Subcutaneous abdominal adipose tissue (tissue), 5 donors: ENCODE results near the gene DPP9.

Experiments
- H3K27ac ChIP-seq: one replicate; pipeline ENCODE4 v1.7.0; 2013; ENCODE audit warnings: low read depth, mild to moderate bottlenecking, inconsistent platforms, low read length, moderate library complexity
- H3K27me3 ChIP-seq, 5 donors: one replicate each; pipeline ENCODE4 v1.7.0; 2013; ENCODE audit warnings: low read length in 5 of 5, inconsistent platforms in 1 of 5; ENCODE audit not compliant: control insufficient read depth in 5 of 5, insufficient read depth in 4 of 5
- H3K36me3 ChIP-seq, 5 donors: one replicate each; pipeline ENCODE4 v1.7.0; 2013; ENCODE audit warnings: low read length in 5 of 5; ENCODE audit not compliant: control insufficient read depth in 5 of 5, insufficient read depth in 5 of 5
- H3K4me1 ChIP-seq, 5 donors: one replicate each; pipeline ENCODE4 v1.7.0; 2013; ENCODE audit warnings: low read length in 5 of 5, mild to moderate bottlenecking in 3 of 5, moderate library complexity in 1 of 5; ENCODE audit not compliant: control insufficient read depth in 5 of 5, insufficient read depth in 5 of 5
- H3K4me3 ChIP-seq, 5 donors: one replicate each; pipeline ENCODE4 v1.7.0; 2013; ENCODE audit warnings: low read length in 5 of 5, low read depth in 1 of 5
- H3K9ac ChIP-seq, 5 donors: one replicate each; pipeline ENCODE4 v1.7.0; 2013; ENCODE audit warnings: low read length in 5 of 5, mild to moderate bottlenecking in 4 of 5, moderate library complexity in 3 of 5
- H3K9me3 ChIP-seq, 5 donors: one replicate each; pipeline ENCODE4 v1.7.0; 2013; ENCODE audit warnings: low read length in 5 of 5; ENCODE audit not compliant: control insufficient read depth in 5 of 5
- donor health status: healthy.
- donor health status: healthy.
- donor health status: healthy.
- donor health status: healthy.
- donor health status: healthy.

The DPP9 gene

GRCh38 chr19:4638828-4639530, 84.7 kb downstream of the DPP9 start, which contains the start of gene TNFAIP8L1:
Gene TNFAIP8L1, plus strand, starts transcription at chr19:4639516. Its CDS starts 12,354 bp downstream, at chr19:4651870.
- no peaks in the 10 kb centered on the region for H3K9me3 ChIP-seq
- peak within 1 kb of the TSS in 4 of 5 donors; percentile 6 to 95 (median 70) for H3K9ac ChIP-seq
- H3K27ac ChIP-seq: peak within 1 kb of the TSS; percentile 76
- no peaks in the 10 kb centered on the region for H3K36me3 ChIP-seq
- peak within 1 kb of the TSS; percentile 70 to 95 (median 80) for H3K4me3 ChIP-seq
- peaks cover 0 to 46% (median 45%) of the 10 kb centered on the region in 5 donors for H3K4me1 ChIP-seq
- no peaks in the 10 kb centered on the region for H3K27me3 ChIP-seq

DNA sequence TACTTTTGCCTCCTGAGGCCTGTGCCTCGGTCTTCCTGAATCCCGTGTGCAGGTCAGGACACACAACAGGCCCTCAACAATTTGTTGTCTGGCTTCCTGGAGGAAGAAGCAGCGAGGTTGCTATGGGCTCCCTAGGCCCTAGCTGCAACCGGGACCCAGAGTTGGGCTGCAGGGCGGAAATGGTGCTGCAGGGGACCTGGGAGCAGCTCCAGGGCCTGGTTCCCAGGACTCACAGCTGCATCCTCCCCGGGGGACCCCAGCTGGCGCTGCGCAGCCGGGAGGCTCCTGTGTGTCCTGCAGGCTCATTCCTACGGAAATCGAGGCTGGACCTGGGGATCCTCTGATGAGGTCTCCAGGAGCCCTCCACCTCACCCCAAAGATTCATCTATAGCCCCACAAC, 85.3 kb downstream of the DPP9 start:
- H3K4me3 ChIP-seq: no peak overlapping the region
- H3K9me3 ChIP-seq: no peaks in the 10 kb centered on the region
- H3K4me1 ChIP-seq: peaks cover 3 to 51% (median 49%) of the 10 kb centered on the region in 5 donors
- peak overlapping the region; percentile 69 for H3K27ac ChIP-seq
- no peak overlapping the region for H3K9ac ChIP-seq
- peaks cover 0 to 5% (median 0%) of the 10 kb centered on the region in 5 donors for H3K27me3 ChIP-seq
- no peaks in the 10 kb centered on the region for H3K36me3 ChIP-seq

- Histone ChIP-seq H3K27me3 (peaks cover 0 to 5% (median 0%) of the 10 kb centered on the region in 5 donors), H3K36me3 (no peaks in the 10 kb centered on the region), H3K9ac (peak overlapping the region in 3 of 5 donors; percentile 31 to 78 (median 41)), H3K4me1 (peaks cover 3 to 53% (median 47%) of the 10 kb centered on the region in 5 donors), H3K27ac (no peak overlapping the region), H3K4me3 (peak overlapping the region; percentile 22 to 64 (median 55)), H3K9me3 (no peaks in the 10 kb centered on the region)
Observed at GRCh38 chr19:4636761-4637160, 86.9 kb downstream of the DPP9 start.

DNA sequence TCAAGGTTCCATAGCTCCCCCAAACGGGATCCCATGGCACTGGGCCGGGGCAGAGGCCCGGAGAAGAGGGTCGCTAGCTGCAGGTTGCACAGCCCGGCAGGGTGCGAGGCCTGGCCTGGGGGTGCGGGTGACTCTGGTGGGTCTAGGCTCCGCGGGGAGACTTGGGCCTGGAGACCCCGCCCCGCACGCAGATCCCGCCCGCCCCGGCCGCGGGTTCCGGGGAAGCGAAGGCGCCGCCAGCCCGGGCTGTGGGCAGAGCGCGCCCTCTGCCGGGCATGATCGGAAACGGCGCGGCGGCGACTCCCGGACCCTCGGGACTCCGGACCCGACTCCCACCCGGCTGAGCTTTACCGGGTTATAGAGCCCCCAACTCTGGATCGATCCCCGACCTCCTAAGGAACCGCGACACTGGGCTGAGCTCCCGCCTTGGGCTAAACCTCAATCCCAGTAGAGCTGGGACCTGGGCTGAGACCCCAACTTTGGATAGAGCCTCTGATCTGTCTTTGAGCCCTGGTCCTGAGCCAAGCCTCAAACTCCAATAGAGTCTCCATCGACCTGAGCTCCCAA, 87.4 kb downstream of the DPP9 start:
- H3K27me3 ChIP-seq: peaks cover 0 to 5% (median 0%) of the 10 kb centered on the region in 5 donors
- peak overlapping the region; percentile 55 to 64 (median 60) for H3K4me3 ChIP-seq
- peak overlapping the region in 4 of 5 donors; percentile 31 to 78 (median 60) for H3K9ac ChIP-seq
- no peaks in the 10 kb centered on the region for H3K9me3 ChIP-seq
- no peaks in the 10 kb centered on the region for H3K36me3 ChIP-seq
- no peak overlapping the region for H3K27ac ChIP-seq
- peaks cover 3 to 51% (median 43%) of the 10 kb centered on the region in 5 donors for H3K4me1 ChIP-seq

DNA sequence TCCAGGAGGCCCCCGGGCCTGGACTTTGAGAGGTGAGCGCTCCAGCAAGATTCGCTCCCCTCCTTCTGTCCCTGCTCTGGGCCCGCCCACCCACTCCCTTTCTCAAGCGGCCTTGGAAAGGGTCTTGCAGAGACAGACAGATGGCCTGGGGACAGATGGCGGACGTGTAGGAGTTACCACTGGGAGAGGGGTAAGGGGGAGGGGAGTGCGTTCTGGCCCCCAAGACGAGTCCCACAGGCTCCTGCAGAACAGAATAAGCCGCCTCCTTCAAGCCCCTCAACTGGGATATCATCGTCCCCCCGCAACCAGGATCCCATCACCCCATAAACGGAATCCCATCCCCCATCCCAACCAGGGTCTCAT, 87.9 kb downstream of the DPP9 start:
- Histone ChIP-seq H3K4me3 (peak overlapping the region; percentile 55 to 64 (median 60)), H3K27me3 (peaks cover 0 to 5% (median 0%) of the 10 kb centered on the region in 5 donors), H3K4me1 (peaks cover 3 to 46% (median 38%) of the 10 kb centered on the region in 5 donors), H3K9me3 (no peaks in the 10 kb centered on the region), H3K27ac (no peak overlapping the region), H3K9ac (peak overlapping the region in 3 of 5 donors; percentile 31 to 78 (median 72)), H3K36me3 (no peaks in the 10 kb centered on the region)

GRCh38 chr19:4633140-4633967, 90.3 kb downstream of the DPP9 start:
- Histone ChIP-seq H3K36me3 (no peaks in the 10 kb centered on the region), H3K27me3 (peaks cover 0 to 5% (median 0%) of the 10 kb centered on the region in 5 donors), H3K9ac (peak overlapping the region in 2 of 5 donors; percentile 20 to 26), H3K4me3 (no peak overlapping the region), H3K27ac (no peak overlapping the region), H3K9me3 (no peaks in the 10 kb centered on the region), H3K4me1 (peaks cover 3 to 26% (median 19%) of the 10 kb centered on the region in 5 donors)
